ENCODE results near the gene ACSS3. TPM values are rescaled to one million over a fixed set of nuclear protein-coding genes. Genes with fewer than 3 reads are reported as not detected.

Gene ACSS3
- total and polyA plus RNA-seq, 2 of the 8 experiments (the other 6 are each of a cell fraction or from before 2014, with no cell fraction given), result 14.4 to 24.0 TPM

- Histone ChIP-seq H3K36me3 (ENCODE audit: control insufficient read depth in 2 of 4, insufficient read depth in 4 of 4, low read length in 3 of 4) (no peaks in the 10 kb centered on the region), H3K23ac (ENCODE audit: insufficient read length) (no peak overlapping the region), H2BK15ac (ENCODE audit: low read length) (no peak overlapping the region), H2BK12ac (ENCODE audit: low read depth, low read length) (no peak overlapping the region), H3K79me2 (ENCODE audit: control insufficient read depth in 1 of 2, insufficient read depth in 2 of 2, low read length in 2 of 2) (no peaks in the 10 kb centered on the region), H4K20me1 (replicated peaks in 1 of 2; ENCODE audit: control insufficient read depth in 1 of 2, insufficient read depth in 2 of 2, low read length in 2 of 2) (no peaks in the 10 kb centered on the region), H2BK5ac (ENCODE audit: low read depth, low read length) (no peak overlapping the region), H2AK5ac (ENCODE audit: low read depth, low read length) (no peak overlapping the region), H3K9me3 (ENCODE audit: insufficient read depth in 2 of 2, low read depth in 1 of 2, low read length in 1 of 2) (no peaks in the 10 kb centered on the region), H4K91ac (replicated peaks; ENCODE audit: insufficient read length, low read length) (no peak overlapping the region), H3K23me2 (ENCODE audit: low read depth, low read length) (no peaks in the 10 kb centered on the region), H3K27me3 (replicated peaks in 1 of 4; ENCODE audit: control insufficient read depth in 3 of 4, extremely low read depth in 1 of 4, insufficient read depth in 3 of 4, low read length in 3 of 4) (no peaks in the 10 kb centered on the region), H2BK120ac (replicated peaks; ENCODE audit: low read depth, low read length) (no peak overlapping the region), H3K4me3 (ENCODE audit: extremely low read depth in 1 of 4, insufficient read depth in 2 of 4, low read depth in 3 of 4, low read length in 4 of 4) (no peak overlapping the region), H4K5ac (ENCODE audit: insufficient read length, low read depth, low read length) (no peak overlapping the region), H3K4ac (replicated peaks; ENCODE audit: insufficient read length, low read depth, low read length) (no peak overlapping the region), H3K4me1 (replicated peaks in 1 of 4; ENCODE audit: control insufficient read depth in 3 of 4, insufficient read depth in 4 of 4, low read length in 3 of 4) (no peaks in the 10 kb centered on the region), H3K9ac (replicated peaks in 1 of 4; ENCODE audit: extremely low read depth in 1 of 4, low read depth in 3 of 4, low read length in 3 of 4) (no peak overlapping the region), H4K8ac (ENCODE audit: extremely low read depth, insufficient read depth, low read length) (no peak overlapping the region), H3K56ac (replicated peaks; ENCODE audit: insufficient read length, low read depth, low read length) (no peak overlapping the region), H3K14ac (ENCODE audit: insufficient read length) (no peak overlapping the region), H2BK20ac (ENCODE audit: low read length) (no peak overlapping the region), H3K4me2 (ENCODE audit: insufficient read depth in 1 of 2, low read depth in 2 of 2, low read length in 2 of 2) (no peak overlapping the region), H3K79me1 (ENCODE audit: low read depth, low read length) (no peaks in the 10 kb centered on the region), H3K18ac (ENCODE audit: extremely low read depth, low read length) (no peak overlapping the region), H3K27ac (ENCODE audit: low read depth, low read length) (no peak overlapping the region), H2AFZ (ENCODE audit: low read length) (no peak overlapping the region)
- DNase-seq (ENCODE audit: low read depth in 1 of 2, low spot score in 2 of 2) (no peak), FAIRE-seq (no peak)
- ChIA-PET POLR2A (ENCODE audit: partially characterized antibody) (no interaction called here), CTCF (ENCODE audit: partially characterized antibody) (interaction anchor here (1.1 kb wide), 1 partner anchor 10 kb away, joined by 3 read pairs; no protein-coding TSS in a partner anchor)
- WGBS, 2 experiments (ENCODE audit: extremely low coverage in 1 of 2, insufficient coverage in 1 of 2, insufficient read length in 1 of 2, insufficient replicate concordance in 2 of 2, low coverage in 1 of 2, low lambda C conversion rate in 2 of 2, missing lambda C conversion rate in 1 of 2), result 95% methylated on average over 2 of the region's 2 CpGs; no CpG with 5 or more reads in 1 of the 2 experiments
- no peak for TF ChIP-seq SRF (IDR thresholded peaks at IDR 0.05; ENCODE audit: low read depth, low read length)
- no peak for TF ChIP-seq RAD21 (IDR thresholded peaks at IDR 0.05 in 1 of 2, conservative IDR thresholded peaks at IDR 0.05 in 1 of 2; ENCODE audit: low read depth in 2 of 2, low read length in 2 of 2)
- no peak for TF ChIP-seq TAF1 (IDR thresholded peaks at IDR 0.05; ENCODE audit: low read depth, low read length)
- TF ChIP-seq POLR2AphosphoS5 (IDR thresholded peaks at IDR 0.05; ENCODE audit: low read depth, low read length), result no peak
- no peak for TF ChIP-seq KDM1A (IDR thresholded peaks at IDR 0.05; ENCODE audit: borderline replicate concordance, low read length)
- no peak for TF ChIP-seq CEBPB (IDR thresholded peaks at IDR 0.05; ENCODE audit: low read depth, low read length)
- TF ChIP-seq TBP (IDR thresholded peaks at IDR 0.05; ENCODE audit: low read depth, low read length), result no peak
- no peak for TF ChIP-seq JUN (IDR thresholded peaks at IDR 0.05; ENCODE audit: low read depth, low read length)
- no peak for TF ChIP-seq YY1 (IDR thresholded peaks at IDR 0.05; ENCODE audit: low read depth, low read length)
- no peak for TF ChIP-seq PHF8 (conservative IDR thresholded peaks at IDR 0.05; ENCODE audit: low read depth, low read length)
- TF ChIP-seq CBX8 (IDR thresholded peaks at IDR 0.05; ENCODE audit: borderline replicate concordance, low read depth, low read length), result no peak
- TF ChIP-seq BCL11A (IDR thresholded peaks at IDR 0.05; ENCODE audit: low read depth in 2 of 2, low read length in 2 of 2), result no peak
- TF ChIP-seq ATF3 (IDR thresholded peaks at IDR 0.05; ENCODE audit: insufficient read depth, low read depth, low read length), result no peak
- no peak for TF ChIP-seq FOSL1 (IDR thresholded peaks at IDR 0.05; ENCODE audit: insufficient read depth, low read depth, low read length)
- TF ChIP-seq SIN3A (conservative IDR thresholded peaks at IDR 0.05 in 1 of 2, IDR thresholded peaks at IDR 0.05 in 1 of 2; ENCODE audit: low read depth in 1 of 2, low read length in 2 of 2), result no peak
Measured at GRCh38 chr12:81300454-81300853, 222.6 kb downstream of the ACSS3 start.

All from H1 (cell line).